ENCODE data around the gene NAPSA.

DNA sequence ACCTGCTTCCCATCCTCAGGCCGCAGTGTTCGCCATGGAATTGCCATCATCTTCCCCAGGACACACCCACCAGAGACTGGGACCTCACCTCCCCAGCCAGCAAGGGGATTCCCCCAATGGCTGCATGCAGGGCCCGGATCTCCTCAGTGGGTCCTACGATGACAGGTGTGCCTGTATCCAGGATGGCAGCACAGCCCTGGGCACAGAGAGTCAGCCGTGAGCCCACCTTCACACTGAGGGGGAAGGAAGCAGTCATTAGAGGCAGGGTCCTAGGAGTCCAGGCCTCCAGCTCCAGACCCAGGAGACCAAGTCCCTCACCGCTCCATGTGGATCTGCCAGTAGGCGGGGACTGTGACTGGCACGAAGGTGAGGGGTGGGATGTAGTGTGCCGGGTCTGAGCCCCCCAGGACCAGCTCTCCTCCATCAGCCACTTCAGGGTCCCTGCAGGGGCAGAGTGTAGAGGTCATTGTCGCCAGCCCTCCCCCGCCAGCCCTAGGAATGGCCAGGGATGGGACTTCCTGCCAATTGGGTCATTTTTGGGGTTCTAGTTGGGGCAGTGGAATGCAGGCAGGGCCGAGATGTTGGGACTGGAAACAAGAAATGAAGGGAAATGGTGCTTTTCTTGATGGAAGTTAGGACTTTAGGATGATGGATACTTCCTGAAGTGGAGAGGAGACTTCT, 30.6 kb downstream of the NAPSA start:
- TF ChIP-seq, protein P1, sequence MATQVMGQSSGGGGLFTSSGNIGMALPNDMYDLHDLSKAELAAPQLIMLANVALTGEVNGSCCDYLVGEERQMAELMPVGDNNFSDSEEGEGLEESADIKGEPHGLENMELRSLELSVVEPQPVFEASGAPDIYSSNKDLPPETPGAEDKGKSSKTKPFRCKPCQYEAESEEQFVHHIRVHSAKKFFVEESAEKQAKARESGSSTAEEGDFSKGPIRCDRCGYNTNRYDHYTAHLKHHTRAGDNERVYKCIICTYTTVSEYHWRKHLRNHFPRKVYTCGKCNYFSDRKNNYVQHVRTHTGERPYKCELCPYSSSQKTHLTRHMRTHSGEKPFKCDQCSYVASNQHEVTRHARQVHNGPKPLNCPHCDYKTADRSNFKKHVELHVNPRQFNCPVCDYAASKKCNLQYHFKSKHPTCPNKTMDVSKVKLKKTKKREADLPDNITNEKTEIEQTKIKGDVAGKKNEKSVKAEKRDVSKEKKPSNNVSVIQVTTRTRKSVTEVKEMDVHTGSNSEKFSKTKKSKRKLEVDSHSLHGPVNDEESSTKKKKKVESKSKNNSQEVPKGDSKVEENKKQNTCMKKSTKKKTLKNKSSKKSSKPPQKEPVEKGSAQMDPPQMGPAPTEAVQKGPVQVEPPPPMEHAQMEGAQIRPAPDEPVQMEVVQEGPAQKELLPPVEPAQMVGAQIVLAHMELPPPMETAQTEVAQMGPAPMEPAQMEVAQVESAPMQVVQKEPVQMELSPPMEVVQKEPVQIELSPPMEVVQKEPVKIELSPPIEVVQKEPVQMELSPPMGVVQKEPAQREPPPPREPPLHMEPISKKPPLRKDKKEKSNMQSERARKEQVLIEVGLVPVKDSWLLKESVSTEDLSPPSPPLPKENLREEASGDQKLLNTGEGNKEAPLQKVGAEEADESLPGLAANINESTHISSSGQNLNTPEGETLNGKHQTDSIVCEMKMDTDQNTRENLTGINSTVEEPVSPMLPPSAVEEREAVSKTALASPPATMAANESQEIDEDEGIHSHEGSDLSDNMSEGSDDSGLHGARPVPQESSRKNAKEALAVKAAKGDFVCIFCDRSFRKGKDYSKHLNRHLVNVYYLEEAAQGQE (IDR thresholded peaks at IDR 0.05; ENCODE audit: low read depth), result no peak
- TF ChIP-seq MAX (IDR thresholded peaks at IDR 0.05), result no peak
- no peak for TF ChIP-seq YY1 (IDR thresholded peaks at IDR 0.05; ENCODE audit: low read depth)
- TF ChIP-seq EGR1 (IDR thresholded peaks at IDR 0.05), result no peak
- TF ChIP-seq TAF1 (IDR thresholded peaks at IDR 0.05; ENCODE audit: low read depth), result no peak
- no peak for TF ChIP-seq RAD21 (IDR thresholded peaks at IDR 0.05; ENCODE audit: low read depth)
- TF ChIP-seq EP300 (IDR thresholded peaks at IDR 0.05; ENCODE audit: borderline replicate concordance), result no peak
- TF ChIP-seq ZBTB7A (IDR thresholded peaks at IDR 0.05; ENCODE audit: low read depth), result no peak
- no peak for TF ChIP-seq CREB1 (IDR thresholded peaks at IDR 0.05; ENCODE audit: low read depth)
- no peak for TF ChIP-seq NFIC (IDR thresholded peaks at IDR 0.05)
- TF ChIP-seq CEBPB (IDR thresholded peaks at IDR 0.05), result no peak
- no peak for TF ChIP-seq TEAD4 (IDR thresholded peaks at IDR 0.05)
- TF ChIP-seq TCF12 (IDR thresholded peaks at IDR 0.05; ENCODE audit: low read depth), result no peak
- TF ChIP-seq, protein P2, sequence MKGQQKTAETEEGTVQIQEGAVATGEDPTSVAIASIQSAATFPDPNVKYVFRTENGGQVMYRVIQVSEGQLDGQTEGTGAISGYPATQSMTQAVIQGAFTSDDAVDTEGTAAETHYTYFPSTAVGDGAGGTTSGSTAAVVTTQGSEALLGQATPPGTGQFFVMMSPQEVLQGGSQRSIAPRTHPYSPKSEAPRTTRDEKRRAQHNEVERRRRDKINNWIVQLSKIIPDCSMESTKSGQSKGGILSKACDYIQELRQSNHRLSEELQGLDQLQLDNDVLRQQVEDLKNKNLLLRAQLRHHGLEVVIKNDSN (IDR thresholded peaks at IDR 0.05), result no peak

Data from Ishikawa (cell line).